Endothelial cell of umbilical vein (primary cell): ENCODE measurements around the gene PRMT7. TPM values are rescaled to one million over a fixed set of nuclear protein-coding genes. Genes with fewer than 3 reads are reported as not detected.

Experiments used
- BruUV-seq: library from RNA; stranded (reverse); fragments of 400-500 nt; replicated peaks from 2 replicates; lab custom pipeline; 2021; lab: Mats Ljungman, UMichigan
- CTCF ChIA-PET: fragments of 300-600, 350-600 bp; sonication (Branson Sonifier 250); formaldehyde crosslinking; loops from one replicate; lab custom pipeline; 2021; ENCODE audit warnings: antibody characterized with exemption, inconsistent platforms; lab: Charles Lee
- POLR2A ChIA-PET: fragments of 300-600, 350-600 bp; sonication (Branson Sonifier 250); formaldehyde crosslinking; loops from one replicate; lab custom pipeline; 2021; ENCODE audit warnings: antibody characterized with exemption, inconsistent platforms; lab: Charles Lee
- DNase-seq: peaks from one replicate; pipeline ENCODE4 v3.0.0-alpha.2; 2011; ENCODE audit warnings: low read depth, low spot score
- FAIRE-seq: peaks from 2 replicates; lab custom pipeline; 2011; peaks lifted over from hg19 to GRCh38; lab: Jason Lieb, UNC
- H2AFZ ChIP-seq: 2 replicates; pipeline ENCODE4 v1.6.0; 2012; ENCODE audit warnings: low read depth, low read length, control low read depth, inconsistent platforms
- H3K27ac ChIP-seq: 2 replicates; pipeline ENCODE4 v1.5.1; 2011; ENCODE audit warnings: low read depth, mild to moderate bottlenecking, control low read depth, low read length, moderate library complexity; ENCODE audit not compliant: insufficient read depth
- H3K27me3 ChIP-seq, 2 experiments: 2 replicates each; pipeline versions ENCODE4 v1.6.0 to v1.6.1; 2011; ENCODE audit warnings: low read length in 2 of 2, mixed read lengths in 1 of 2; ENCODE audit not compliant: control insufficient read depth in 2 of 2, insufficient read depth in 2 of 2
- H3K36me3 ChIP-seq, 2 experiments: 2 replicates in 1 of 2; 3 replicates in 1 of 2; pipeline ENCODE4 v1.5.1; 2011; ENCODE audit warnings: low read length in 2 of 2, mild to moderate bottlenecking in 1 of 2, moderate library complexity in 1 of 2; ENCODE audit not compliant: control insufficient read depth in 2 of 2, insufficient read depth in 2 of 2; ENCODE audit errors: extremely low read depth in 1 of 2
- H3K4me1 ChIP-seq: 3 replicates; pipeline ENCODE4 v1.5.1; 2011; ENCODE audit warnings: mild to moderate bottlenecking, low read length; ENCODE audit not compliant: control insufficient read depth, insufficient read depth; ENCODE audit errors: extremely low read depth
- H3K4me2 ChIP-seq: 2 replicates; pipeline ENCODE4 v1.6.1; 2011; ENCODE audit warnings: low read length, control low read depth, mixed read lengths; ENCODE audit not compliant: insufficient read depth
- H3K4me3 ChIP-seq, 3 experiments: fragments of 200-600 bp in 1 of 3; sonication (generic), shearing (Covaris generic) in 1 of 3; replicated peaks in 1 of 3; 2 replicates each; pipeline ENCODE4 v1.5.1; 2011 to 2016; ENCODE audit warnings: control low read depth in 3 of 3, low read length in 3 of 3, mild to moderate bottlenecking in 2 of 3, inconsistent platforms in 1 of 3, low read depth in 1 of 3, moderate library complexity in 1 of 3; ENCODE audit not compliant: insufficient read depth in 1 of 3
- H3K79me2 ChIP-seq: 2 replicates; pipeline ENCODE4 v1.6.0; 2012; ENCODE audit warnings: low read length, inconsistent platforms; ENCODE audit not compliant: control insufficient read depth, insufficient read depth
- H3K9ac ChIP-seq: replicated peaks from 2 replicates; pipeline ENCODE3; 2011; ENCODE audit warnings: low read length, control low read depth; ENCODE audit not compliant: insufficient read depth; ENCODE audit errors: extremely low read depth
- H3K9me1 ChIP-seq: replicated peaks from 3 replicates; pipeline ENCODE4 v1.6.0; 2011; ENCODE audit warnings: mild to moderate bottlenecking, low read length; ENCODE audit not compliant: control insufficient read depth, insufficient read depth; ENCODE audit errors: extremely low read depth
- H3K9me3 ChIP-seq: replicated peaks from 2 replicates; pipeline ENCODE4 v1.5.1; 2012; ENCODE audit warnings: low read length, inconsistent platforms; ENCODE audit not compliant: control insufficient read depth, insufficient read depth
- H4K20me1 ChIP-seq: replicated peaks from 2 replicates; pipeline ENCODE3; 2011; ENCODE audit warnings: mild to moderate bottlenecking, low read length; ENCODE audit not compliant: control insufficient read depth, insufficient read depth; ENCODE audit errors: extremely low read depth
- CTCF ChIP-seq, 2 donors: IDR thresholded peaks; 1 replicate in 1 of 2; 2 replicates in 1 of 2; pipeline ENCODE4 v1.5.1; 2011; ENCODE audit warnings: low read length in 2 of 2, mild to moderate bottlenecking in 2 of 2, moderate library complexity in 2 of 2, control low read depth in 1 of 2, inconsistent platforms in 1 of 2, low read depth in 1 of 2; ENCODE audit not compliant: insufficient read depth in 1 of 2; ENCODE audit errors: extremely low read depth in 1 of 2
- EZH2 ChIP-seq: IDR thresholded peaks from 2 replicates; pipeline ENCODE4 v1.6.1; 2012; ENCODE audit warnings: borderline replicate concordance, low read depth, mild to moderate bottlenecking, moderate library complexity, low read length, inconsistent platforms; ENCODE audit not compliant: severe bottlenecking
- FOS ChIP-seq: IDR thresholded peaks from 2 replicates; pipeline ENCODE4 v1.6.1; 2011; ENCODE audit warnings: mild to moderate bottlenecking, low read length, moderate library complexity, borderline replicate concordance; ENCODE audit not compliant: insufficient read depth
- GATA2 ChIP-seq: IDR thresholded peaks from 2 replicates; pipeline ENCODE4 v1.7.0; 2011; ENCODE audit warnings: low read depth, mild to moderate bottlenecking, moderate library complexity, mixed read lengths, low read length; ENCODE audit not compliant: insufficient read length, insufficient read depth
- MAX ChIP-seq: IDR thresholded peaks from 2 replicates; pipeline ENCODE4 v1.6.1; 2011; ENCODE audit not compliant: insufficient read depth, insufficient read length
- MYC ChIP-seq: IDR thresholded peaks from one replicate; pipeline ENCODE4 v1.6.1; 2011; ENCODE audit warnings: mild to moderate bottlenecking, low read depth, low read length
- POLR2A ChIP-seq: IDR thresholded peaks from 2 replicates; pipeline ENCODE4 v1.6.1; 2012; ENCODE audit warnings: low read depth, mild to moderate bottlenecking, control low read depth, low read length
- POLR2AphosphoS5 ChIP-seq: IDR thresholded peaks from 2 replicates; pipeline ENCODE4 v1.6.1; 2012; ENCODE audit warnings: low read depth, mild to moderate bottlenecking, control low read depth, low read length, moderate library complexity; ENCODE audit not compliant: insufficient read depth
- dilution Hi-C: fragments of 300-500 bp; cut with MboI; formaldehyde crosslinking; loops from one replicate; pipeline ENCODE4 v1.15.0; 2019; ENCODE audit warnings: low sequenced_read_pairs; ENCODE audit not compliant: extremely low pct_ligation_motif_present
- intact Hi-C: fragments of 100-400 bp; cut with micrococcal nuclease; formaldehyde crosslinking; loops from one replicate; pipeline ENCODE4 v1.10.0; 2022
- polyA plus RNA-seq, 4 experiments: library from polyadenylated mRNA; depleted of rRNA in 3 of 4; stranded (reverse) in 3 of 4; unstranded in 1 of 4; fragments of >200 nt; gene quantifications; 2 replicates each; pipeline versions ENCODE4 v1.2.1 to v1.2.3, GENCODE V29; 2011 to 2012; ENCODE audit warnings: missing spikeins in 1 of 4
- total RNA-seq: library from RNA; stranded (reverse); gene quantifications from 2 replicates; pipeline ENCODE4 v1.2.3, GENCODE V29; 2021

The PRMT7 gene
- total and polyA plus RNA-seq, 2 donors (not counting 3 experiments of a cell fraction or from before 2014, with no cell fraction given): 43.4 to 57.9 TPM

- TF ChIP-seq GATA2: no peak
- no peak for TF ChIP-seq CTCF (IDR thresholded peaks at IDR 0.05; ENCODE audit: extremely low read depth in 1 of 2, insufficient read depth in 1 of 2, low read depth in 1 of 2, low read length in 2 of 2)
- TF ChIP-seq POLR2AphosphoS5: no peak
- no peak for TF ChIP-seq MYC
- TF ChIP-seq POLR2A: no peak
- no peak for TF ChIP-seq MAX
- TF ChIP-seq FOS: no peak
- no peak for TF ChIP-seq EZH2
- H2AFZ ChIP-seq: no peak overlapping the region
- H3K4me2 ChIP-seq: no peak overlapping the region
- H3K9me1 ChIP-seq: no peaks in the 10 kb centered on the region
- intact Hi-C loops: no loop called here
- peaks cover 2 to 6% of the 10 kb centered on the region in 2 experiments for H3K27me3 ChIP-seq
- no peak overlapping the region for H3K27ac ChIP-seq
- H3K4me3 ChIP-seq: no peak overlapping the region
- no TSS peak for BruUV-seq
- H3K79me2 ChIP-seq: no peaks in the 10 kb centered on the region
- FAIRE-seq (no peak), DNase-seq (no peak)
- H4K20me1 ChIP-seq: no peaks in the 10 kb centered on the region
- H3K9ac ChIP-seq: no peak overlapping the region
- ChIA-PET POLR2A (no interaction called here), CTCF (no interaction called here)
- dilution Hi-C loops: no loop called here
- no peaks in the 10 kb centered on the region for H3K36me3 ChIP-seq
- no peaks in the 10 kb centered on the region for H3K4me1 ChIP-seq
- H3K9me3 ChIP-seq: no peaks in the 10 kb centered on the region
These were observed 79.0 kb downstream of the PRMT7 start for GRCh38 chr16:68389750-68390371.
